Activated effector memory CD4-positive, alpha-beta T cell treated with anti-CD3 and anti-CD28 coated beads, Interleukin-2, amount 50 U/mL, for 16 hours (primary cell): ENCODE measurements around the gene PRKAR1B.
"Not testable (repeated sequence)": the region's sequence is repeated elsewhere in the genome, so short reads cannot be mapped to it uniquely, and the experiment has no call there.

Experiments used
- DNase-seq: peaks from one replicate; pipeline ENCODE4 v3.0.0-alpha.2; 2020

The PRKAR1B gene

DNA sequence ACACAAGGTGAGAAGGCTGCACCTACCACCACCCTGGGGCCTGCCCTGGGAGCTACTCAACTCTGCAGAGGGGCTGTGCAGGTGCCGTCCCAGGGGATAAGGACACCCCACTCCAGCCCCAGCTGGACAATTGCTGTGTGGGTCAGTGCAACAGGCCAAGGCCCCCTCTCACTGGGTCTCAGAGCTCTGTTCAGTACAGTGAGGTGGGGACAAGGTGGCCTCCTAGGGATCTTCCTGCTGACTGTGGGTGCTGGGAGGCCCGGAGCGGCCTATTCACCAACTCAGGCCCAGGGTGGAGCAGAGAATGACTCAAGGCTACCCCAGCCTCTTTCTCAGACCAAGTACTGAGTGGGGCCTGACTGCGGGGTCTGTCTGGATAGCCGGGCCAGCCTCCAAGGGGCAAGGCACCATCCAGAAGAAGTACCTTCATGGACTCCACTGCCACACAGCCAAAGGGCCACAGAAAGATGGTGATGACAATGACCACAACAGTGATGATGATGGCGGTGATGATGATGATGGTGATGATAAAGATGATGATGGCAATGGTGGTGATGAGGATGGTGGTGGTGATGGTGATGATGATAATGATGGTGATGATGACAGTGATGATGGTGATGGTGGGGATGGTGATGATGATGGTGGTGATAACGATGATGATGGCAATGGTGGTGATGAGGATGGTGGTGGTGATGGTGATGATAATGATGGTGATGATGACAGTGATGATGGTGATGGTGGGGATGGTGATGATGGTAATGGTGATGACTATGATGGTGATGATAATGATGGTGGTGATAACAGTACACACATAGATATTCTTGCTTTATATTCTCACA lies 60.4 kb downstream of the PRKAR1B start:
- DNase-seq: no peak

DNA sequence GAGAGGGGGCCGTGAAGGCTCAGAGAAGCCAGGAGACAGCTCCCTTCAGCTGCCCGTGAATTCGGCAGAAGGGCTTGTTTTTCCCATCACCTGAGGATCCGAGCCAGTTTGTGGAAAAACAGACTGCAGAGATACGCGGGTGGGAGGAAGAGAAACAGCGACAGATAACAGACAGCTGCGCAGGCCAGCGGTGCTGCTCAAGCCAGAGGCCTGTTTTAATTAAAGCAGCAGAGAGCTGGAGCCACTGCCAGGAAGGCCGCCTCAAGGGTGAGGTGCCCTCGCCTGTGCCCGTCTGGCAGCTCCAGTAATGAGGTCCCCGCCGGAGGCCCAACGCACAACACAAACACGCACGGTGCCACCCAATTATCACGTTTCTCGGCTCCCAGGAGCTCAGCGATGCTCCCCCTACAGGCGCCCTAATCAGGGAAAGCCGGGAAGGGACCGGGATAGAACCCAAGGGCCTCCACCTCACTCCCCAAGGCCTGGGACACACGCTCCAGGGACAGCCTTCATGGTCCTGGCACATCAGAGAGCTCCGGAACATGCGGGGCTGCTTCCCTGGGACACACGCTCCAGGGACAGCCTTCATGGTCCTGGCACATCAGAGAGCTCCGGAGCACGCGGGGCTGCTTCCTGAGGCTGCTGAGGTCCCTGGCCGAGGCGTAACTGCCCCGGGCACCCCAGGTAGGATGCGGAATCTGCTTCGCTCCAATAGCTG lies 61.2 kb downstream of the PRKAR1B start:
- DNase-seq: no peak

DNA sequence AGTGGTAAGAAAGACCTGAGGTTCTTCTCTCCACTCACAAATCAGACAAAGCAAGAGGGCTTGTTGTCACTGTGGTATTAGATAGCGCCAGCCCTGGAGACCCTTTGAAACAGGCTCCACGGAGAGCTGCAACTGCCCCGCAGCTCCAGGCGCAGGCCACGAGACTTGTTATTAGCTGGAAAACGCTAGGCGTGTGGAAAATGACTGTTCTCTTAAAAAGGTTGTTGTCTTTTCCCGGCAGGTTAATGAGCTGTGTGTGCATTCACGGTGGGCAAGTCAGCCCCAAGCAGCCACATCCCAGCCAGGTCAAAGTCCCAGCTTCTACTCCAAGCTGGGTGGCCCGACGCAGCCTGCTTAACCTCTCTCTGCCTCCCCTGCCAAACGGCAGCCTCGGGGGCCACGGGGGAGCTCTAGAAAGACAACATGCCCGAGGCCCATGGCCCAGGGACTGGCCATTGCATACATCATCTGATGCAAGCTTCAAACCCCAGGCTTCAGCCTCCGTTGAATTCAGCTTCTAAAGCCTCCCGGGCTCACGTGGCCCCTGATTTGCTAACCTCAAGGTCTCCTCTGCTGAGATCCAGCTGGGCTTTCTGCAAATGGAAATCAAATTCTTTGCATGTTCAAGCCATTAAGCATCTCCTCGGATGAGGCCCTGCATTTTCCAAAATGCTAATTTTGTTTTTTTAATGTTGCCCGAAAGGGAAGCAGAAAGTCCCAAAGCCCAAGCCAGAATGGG lies 61.9 kb downstream of the PRKAR1B start:
- no peak for DNase-seq

DNA sequence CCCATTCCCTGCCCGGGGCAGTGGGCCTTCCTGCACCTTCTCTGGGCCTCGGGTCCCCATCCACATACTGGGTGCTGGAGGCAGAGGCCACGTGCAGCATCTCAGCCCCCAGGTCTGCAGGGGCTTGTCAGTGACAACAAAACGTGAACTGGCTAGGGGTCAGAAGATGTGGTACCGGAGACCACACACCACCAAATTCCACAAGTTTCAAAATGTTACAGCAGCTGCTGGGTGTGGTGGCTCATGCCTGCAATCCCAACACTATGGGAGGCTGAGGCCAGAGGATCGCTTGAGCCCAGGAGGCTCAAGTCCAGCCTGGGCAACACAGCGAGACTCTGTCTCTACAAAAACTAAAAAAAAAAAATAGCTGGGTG lies 62.7 kb downstream of the PRKAR1B start:
- DNase-seq: no peak

DNA sequence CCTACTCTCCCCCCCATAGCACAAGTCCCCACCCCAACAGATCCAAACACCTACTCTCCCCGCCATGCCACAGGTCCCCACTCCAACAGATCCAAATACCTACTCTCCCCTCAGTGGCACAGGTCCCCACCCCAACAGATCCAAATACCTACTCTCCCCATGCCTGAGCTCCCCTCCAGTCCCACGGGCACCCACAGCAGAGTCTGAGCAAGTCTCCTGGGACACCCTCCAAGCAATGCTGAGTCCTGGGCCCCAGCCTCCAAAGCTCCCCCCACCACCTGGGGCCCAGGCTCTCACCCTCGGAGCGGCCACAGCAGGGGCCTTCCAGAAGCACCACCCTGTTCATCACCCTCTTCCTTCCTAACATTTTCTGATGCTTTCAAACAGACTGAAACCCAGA lies 64.5 kb downstream of the PRKAR1B start:
- no peak for DNase-seq

DNA sequence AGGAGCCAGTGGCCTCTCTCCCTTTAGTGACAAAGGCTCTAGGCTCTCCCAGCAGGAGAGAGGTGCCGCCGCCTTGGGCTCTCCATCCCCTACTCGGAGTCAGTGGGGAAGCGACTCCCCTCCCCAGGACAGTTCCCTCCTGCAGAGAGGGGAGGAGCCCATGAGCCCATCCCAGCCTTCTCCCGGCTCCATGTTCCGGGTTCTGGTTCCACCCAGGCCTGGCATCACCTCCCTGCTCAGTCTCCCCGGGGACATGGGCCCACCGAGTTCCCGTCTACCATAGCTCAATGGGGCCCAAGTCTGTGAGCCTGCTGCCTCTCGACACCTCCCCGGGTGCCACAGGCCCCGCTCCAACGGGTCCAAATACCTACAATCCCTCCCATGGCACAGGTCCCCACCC lies 67.1 kb downstream of the PRKAR1B start:
- DNase-seq: no peak

DNA sequence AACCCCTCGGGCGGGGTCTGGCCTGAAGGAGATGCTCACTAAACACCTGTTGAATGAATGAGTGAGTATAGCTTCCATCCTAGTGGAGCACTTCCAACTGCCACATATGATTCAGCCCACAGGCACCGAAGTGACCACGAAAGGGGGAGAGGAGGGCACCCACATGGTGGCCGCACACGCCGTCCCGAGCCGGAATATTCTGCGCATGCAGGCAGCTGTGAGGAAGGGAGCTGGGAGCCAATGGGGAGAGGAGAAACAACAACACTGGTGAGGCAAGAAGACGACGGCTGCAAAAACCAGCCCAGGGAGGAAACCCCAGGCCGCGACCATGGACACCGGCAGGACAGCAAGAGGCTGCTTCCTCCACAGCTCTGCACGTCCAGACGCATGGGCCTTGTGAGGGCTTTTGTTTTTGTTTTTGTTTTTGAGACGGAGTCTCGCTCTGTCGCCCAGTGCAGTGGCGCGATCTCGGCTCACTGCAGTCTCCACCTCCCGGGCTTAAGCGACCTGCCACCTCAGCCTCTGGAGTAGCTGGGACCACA lies 67.7 kb downstream of the PRKAR1B start:
- no peak for DNase-seq

DNA sequence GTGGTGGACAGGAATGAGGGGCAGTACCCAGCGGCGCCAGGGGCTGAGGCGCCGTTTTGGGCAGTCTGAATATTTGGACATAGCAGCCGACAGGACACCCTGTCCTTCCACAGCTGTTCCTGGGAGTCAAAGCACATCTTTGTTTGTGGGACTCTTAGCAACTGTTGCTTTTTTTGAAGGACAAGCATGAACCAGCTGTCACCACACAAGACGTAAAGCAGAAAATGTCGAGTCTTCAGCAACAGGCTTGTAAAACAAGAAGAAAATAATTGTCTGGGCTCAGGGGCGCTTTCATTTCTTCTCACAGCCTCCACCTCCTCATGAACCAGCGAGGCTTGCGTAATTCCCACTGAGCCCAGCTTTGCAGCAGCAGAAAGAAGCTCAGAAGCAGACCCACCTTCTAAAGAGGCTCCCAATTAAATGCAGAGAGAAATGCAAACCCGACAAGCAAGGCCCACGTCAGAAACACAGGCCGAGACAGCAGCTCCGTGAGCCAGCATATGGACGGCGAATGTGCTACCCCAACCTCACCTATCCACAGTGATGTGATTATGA lies 69.4 kb downstream of the PRKAR1B start:
- no peak for DNase-seq

DNA sequence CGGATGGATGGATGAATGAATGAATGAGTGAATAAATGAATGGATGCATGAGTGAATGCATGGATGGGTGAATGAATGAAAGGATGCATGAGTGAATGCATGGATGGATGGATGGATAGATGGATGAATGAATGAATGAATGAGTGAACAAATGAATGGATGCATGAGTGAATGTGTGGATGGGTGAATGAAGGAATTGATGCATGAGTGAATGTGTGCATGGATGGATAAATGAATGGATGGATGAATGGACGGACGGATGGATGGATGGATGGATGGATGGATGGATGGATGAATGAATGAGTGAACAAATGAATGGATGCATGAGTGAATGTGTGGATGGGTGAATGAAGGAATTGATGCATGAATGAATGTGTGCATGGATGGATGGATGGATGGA lies 70.1 kb downstream of the PRKAR1B start:
- not testable (repeated sequence) for DNase-seq

DNA sequence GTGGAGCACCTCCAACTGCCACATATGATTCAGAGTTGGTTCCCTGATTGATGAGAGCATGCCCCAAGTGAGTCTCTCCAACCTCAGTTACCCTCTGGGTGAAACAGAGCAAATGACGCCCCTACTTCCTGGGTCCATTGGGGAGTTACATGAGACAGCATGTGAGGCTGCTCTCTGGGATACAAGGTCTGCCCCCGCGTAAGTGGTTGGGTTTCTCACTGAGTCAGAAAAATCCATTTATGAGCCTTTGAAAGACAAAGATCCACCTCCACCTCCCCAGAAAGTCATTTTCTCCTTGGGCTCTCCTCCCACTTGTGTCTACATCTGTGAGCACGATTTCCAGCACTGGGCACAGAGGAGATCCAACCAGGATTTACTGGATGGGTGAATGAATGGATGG lies 71.3 kb downstream of the PRKAR1B start:
- DNase-seq: no peak

DNA sequence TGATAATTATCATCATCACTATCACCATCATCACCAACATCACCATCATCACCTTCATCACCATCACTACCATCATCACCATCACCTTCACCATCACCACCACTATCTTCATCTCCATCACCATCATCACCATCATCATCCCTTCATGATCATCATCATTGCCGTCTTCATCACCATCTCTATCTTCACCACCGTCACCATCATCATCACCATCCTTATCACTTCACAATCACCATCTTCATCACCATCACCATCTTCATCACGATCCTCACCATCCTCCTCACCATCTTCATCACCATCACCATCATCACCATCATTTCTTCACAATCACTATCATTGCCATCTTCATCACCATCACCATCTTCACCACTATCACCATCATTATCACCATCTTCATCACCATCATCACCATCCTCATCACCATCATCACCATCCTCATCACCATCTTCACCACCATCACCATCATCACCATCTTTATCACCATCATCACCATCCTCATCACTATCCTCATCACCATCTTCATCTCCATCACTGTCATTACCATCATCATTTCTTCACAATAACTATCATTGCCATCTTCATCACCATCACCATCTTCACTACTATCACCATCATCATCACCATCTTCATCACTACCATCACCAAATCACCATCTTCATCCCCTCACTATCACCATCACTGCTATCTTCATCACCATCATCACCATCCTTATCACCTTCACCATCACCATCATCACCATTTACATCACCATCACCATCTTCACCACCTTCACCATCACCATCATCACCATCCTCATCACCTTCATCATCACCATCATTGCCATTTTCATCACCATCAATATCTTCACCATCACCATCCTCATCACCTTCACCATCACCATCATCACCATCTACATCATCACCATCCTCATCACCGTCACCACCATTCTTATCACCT lies 73.0 kb downstream of the PRKAR1B start:
- DNase-seq: no peak

DNA sequence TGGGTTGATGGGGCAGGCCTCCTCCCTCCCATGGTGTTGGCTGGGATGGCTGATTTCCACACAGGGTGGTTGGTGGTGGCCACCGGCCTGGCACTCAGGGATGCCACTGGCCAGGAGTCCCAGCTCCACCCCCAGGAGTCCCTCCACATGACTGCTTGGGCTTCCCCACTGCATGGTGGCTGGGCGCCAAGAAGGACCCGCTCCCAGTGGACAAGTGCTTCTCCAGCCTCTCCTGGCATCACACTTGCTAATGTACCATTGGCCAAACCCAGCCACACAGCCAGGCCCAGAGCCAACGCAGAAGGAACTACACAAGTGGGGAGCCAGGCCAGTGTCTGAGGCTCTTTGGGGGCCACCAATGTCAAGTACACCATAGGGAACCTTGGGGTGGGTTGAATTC lies 74.2 kb downstream of the PRKAR1B start:
- no peak for DNase-seq

DNA sequence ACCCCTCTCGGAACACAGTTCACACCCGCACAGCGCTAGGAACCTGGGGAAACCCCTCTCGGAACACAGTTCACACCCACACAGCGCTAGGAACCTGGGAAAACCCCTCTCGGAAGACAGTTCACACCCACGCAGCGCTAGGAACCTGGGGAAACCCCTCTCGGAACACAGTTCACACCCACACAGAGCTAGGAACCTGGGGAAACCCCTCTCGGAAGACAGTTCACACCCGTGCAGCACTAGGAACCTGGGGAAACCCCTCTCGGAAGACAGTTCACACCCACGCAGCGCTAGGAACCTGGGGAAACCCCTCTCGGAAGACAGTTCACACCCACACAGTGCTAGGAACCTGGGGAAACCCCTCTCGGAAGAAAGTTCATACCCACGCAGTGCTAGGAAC lies 74.9 kb downstream of the PRKAR1B start:
- peak; percentile 69 for DNase-seq

DNA sequence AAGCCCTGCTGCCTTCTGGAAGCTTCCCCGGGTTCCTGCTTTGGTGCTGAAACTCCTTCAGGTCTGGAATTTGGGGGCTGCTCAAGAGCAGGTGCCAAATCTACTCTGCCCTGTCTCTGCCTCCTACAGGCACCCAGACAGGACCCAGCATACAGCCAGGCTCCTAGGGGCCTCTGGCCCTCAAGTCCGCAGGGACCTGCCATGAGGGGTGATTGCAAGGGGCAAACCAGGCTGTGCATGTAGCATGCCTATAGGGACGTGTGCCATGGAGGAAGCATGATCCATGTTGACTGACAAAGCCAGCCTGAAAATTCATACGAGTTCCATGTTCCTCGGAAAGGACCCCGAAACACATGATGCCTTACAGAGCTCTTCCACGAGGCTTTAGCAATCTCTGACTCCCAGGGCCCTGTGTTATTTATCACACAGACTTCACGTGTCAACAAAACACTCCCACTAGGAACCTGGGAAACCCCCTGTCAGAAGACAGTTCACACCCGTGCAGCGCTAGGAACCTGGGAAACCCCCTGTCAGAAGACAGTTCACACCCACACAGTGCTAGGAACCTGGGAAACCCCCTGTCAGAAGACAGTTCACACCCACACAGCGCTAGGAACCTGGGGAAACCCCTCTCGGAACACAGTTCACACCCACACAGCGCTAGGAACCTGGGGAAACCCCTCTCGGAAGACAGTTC lies 75.9 kb downstream of the PRKAR1B start:
- DNase-seq: peak; percentile 78

DNA sequence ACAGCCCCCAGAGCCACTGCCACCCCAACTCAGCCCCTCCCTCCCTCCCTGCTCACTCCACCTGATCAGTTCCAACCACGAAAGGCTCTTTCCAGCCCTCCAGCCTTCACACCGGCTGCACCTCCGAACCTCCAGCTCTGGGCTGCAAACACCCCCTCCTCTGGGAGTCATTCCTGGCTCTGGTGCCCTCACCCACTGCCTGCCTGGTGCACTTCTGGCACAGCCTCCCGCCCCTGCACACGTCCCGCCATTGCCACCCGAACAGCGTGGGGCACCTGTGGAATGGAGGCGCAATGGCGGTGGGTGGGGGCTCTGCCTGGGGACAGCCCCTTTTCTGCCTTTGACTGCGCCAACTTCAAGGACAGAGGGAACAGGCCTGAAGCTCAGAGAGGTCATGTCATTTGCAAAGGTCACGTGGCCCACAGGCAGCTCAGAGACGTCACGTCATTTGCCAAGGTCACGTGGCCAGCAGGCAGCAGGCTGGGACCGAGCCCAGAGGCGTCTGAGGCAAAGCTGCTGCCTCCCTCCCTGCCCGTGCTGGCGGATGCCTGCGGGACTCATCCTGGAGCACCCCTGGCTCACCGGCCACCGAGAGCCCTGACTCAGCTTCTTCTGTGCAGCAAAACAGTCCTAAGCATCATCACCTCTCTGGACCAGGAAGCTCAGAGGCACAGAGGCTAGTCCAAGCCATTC lies 76.6 kb downstream of the PRKAR1B start:
- no peak for DNase-seq

DNA sequence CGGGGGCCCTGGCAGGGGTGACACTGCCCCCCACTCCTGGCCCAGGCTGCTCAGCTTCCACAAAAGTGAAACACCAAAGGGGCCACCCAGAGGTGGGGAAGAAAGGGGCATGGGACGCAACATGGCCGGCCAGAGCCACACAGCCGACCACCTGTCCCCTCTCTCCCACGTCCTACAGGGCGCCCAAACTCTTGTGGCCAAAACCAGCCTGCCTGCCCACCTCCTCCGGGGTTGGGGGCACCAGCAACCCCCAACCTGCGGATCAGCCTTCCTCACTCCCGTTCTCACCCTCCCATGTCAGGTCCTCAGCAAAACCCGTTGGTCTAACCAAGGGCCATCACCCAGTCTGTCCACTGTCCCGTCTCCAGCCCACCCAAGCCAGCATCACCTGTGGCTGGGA lies 80.1 kb downstream of the PRKAR1B start:
- no peak for DNase-seq

DNA sequence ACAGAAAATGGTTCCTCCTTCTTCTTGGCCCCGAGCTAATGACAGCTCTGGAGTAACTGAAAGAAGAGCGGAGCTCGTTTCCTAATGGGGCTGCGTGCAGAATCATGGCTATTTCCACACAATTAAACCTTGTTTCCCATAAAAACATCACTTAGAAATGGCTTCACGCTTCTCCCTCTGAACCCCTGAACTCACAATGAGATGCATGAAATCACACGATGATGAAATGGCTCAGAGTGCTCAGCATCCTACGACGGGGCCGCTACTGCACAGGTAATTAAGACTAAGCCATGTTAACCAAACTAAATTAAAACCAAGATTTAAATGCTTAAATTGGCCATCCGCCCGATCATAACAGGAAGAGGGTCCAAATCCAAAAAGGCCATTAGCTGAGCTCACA lies 80.6 kb downstream of the PRKAR1B start:
- no peak for DNase-seq

DNA sequence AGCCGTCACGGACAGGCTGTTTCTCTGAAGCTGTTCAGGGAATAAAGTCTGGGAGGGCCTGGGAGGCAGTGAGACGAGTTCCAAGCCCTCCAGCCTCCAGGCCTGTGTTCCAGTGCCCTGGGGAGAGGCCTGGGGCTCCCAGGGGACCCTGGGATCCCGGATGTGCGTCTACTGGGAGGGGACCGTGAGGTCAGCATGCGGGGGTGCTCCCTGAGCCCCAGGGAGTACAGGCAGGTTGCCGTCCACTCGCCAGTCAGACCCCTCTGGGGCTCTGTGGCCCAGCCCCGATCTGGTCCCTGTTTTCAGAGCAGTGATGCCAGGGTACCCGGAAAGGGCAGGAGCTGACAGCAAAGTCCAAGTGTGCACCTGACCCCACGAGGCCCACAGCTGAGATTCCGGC lies 81.5 kb downstream of the PRKAR1B start:
- DNase-seq: no peak

DNA sequence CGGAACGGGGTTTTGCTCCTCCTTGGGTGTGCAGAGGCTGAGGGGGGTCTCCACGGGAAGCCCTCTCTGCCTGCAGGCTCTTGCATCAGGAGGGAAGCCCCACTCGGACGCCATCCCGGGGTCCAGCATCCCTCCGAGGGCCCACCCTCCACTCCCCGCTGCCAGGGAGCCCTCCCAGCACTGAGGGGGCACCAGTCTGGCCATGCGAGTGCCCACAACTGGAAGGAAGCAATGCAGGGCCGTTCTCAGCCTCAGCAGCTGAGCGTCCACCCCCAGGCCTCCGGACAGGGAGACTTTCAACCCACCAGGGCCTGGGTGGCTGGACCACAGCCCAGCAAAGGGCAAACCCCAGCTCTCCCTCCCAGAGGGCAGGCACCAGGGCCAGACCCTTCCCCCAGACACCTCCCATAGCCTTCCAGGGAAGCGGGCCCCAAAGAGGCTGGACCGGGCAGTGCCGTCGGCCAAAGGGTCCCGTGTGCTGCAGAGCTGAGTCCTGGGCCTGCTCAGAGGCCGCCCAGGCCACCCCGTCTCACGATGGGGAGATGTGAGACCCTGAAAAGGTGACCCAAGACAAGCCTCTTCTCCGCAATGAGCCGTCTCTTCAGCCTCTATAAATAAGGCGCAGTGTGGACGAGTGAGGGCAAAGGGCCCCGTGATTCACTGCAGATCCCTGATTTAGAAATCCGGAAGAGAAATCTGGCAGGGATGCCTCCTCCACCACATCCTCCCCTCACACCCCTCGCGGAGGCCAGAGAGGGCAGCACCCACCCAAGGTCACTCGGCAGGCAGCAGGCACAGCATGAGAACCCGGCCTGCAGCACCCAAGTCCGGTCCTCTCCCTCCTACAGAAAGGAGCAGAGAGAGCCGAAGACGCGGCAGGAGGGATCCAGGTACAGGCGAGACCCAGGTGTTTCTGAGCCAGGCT lies 82.4 kb downstream of the PRKAR1B start:
- peak; percentile 52 for DNase-seq

DNA sequence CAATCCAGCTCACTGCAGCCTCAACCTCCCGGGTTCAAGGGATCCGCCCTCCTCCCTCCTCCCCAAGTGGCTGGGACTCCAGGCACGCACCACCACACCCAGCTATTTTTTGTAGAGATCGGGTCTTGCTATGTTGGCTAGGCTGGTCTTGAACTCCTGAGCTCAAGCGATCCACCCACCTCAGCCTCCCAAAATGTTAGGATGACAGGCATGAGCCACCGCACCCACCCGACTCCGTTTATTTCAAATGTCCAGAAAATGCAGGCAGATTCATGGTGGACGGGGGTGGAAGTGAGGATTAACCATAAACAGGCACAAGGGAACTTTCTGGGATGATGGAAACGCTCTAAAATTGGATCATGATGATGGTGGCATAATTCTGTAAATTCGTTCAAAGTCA lies 85.1 kb downstream of the PRKAR1B start:
- DNase-seq: no peak
